Stimulated activated CD4-positive, alpha-beta T cell treated with anti-CD3 and anti-CD28 coated beads, Interleukin-12 subunit alpha, Interleukin-12 subunit beta, amount 100 ng/mL, for 4 hours (primary cell): Measurements from ENCODE around the gene IGSF3.

Experiments used
- DNase-seq: peaks from one replicate; pipeline ENCODE4 v3.0.0-alpha.2; 2020

Gene IGSF3

DNA sequence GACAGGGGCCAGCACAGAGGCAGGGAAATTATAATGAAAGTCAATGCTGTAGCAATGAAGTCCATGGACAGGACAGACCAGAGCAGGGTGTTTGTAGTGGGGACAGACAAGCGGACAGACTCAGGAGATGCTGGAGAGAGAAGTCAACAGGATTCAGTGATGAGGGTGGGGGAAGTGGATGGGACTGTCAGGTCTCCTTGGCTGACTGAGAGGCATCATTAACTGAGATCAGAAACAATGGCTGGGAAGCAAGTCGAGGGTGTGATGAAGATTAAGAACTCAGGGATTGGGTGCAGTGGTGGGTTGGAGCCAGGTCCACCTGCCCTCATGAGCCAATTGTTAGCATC, 122.2 kb downstream of the IGSF3 start:
- no peak for DNase-seq

GRCh38 chr1:116544588-116545358, 122.8 kb downstream of the IGSF3 start:
- no peak for DNase-seq

DNA sequence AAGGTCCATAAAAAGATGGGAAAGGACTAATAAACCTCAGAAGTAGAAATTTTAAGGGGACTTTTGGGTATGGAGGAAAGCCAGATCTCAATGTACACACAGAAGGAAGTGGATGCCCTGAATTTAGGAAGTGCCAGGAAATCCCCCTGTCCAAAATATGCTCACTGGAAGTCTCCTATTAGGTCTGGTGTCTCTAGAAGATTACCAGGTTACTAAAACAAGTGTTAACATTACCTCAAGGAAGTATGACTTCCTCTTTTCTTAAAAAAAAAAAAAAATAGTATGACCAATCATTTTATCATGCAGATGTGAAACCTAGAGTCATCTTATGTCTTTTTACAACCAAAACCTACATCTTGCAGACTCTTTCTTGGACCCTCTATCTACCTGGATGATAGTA, 127.4 kb downstream of the IGSF3 start:
- no peak for DNase-seq

DNA sequence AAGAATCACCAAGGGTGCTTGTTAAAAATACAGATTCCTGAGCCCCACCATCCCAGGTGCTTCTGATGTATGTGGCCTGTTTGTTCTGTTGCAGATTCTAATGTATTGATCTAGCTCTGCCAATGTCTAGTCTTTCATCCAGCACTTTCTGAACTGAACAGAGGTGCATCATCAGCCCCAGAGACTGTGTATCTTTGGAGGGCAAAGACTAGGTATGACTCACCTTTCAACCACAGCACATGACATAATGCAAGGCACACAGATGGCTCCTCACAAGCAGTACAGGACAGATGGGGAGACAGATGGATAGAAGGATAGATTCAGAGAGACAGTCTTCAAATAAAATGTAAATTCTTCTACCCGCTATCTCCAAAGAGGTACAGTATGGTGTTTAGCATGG, 129.0 kb downstream of the IGSF3 start:
- no peak for DNase-seq

DNA sequence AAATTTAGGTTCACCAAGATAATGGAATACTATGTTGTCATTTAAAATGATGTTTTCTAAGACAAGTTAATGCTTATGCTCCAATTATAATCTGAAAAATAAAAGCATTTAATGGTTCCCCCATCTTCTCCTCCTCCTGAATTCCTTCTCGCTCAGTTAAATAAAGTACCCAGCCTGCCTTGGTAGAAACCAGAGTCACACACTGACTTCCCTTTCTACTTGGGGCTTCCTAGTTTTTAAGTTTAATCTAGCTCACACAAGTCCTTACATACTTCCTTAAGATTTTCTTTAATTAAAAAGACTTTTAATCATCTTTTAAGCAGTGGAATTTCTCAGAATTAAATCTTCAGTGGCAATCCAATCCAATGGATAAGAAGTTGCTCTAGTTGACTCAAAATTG, 129.6 kb downstream of the IGSF3 start:
- no peak for DNase-seq

- no peak for DNase-seq
Observed at GRCh38 chr1:116537040-116537831, 130.3 kb downstream of the IGSF3 start.

DNA sequence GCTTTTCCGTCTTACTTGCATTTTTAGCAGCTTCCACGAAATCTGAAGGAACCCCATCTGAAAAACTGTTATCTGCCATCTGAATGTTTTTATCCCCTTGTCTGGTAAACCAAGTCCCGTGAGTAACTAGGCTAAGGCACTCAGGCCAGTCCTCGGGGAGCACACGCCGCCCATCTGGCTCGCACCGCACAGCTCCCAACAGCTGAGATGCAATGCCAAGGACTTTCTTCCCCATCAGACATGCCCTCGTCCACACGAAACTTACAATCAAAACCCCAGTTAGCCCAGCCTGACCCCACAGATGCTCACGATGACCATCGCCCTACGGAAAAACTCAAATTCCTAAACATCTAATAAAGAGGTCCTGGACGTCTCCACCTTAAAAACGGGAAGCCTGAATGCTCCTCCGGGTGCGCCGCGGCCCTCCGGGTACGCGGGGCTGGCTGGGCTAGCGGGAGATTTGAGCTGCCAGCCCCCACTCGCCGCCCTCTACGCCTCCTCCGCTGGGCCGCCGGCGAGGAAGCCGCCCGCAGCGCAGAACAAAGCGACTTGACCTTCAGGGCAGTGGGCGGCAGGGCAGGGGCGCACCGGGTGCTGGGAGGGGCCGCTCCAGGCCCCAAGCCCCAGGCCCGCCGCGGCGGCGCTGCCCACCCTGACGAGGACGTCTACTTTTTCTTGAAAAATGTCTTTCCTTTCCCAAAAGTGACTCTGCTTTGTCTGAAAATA, 133.4 kb downstream of the IGSF3 start:
- DNase-seq, result no peak

DNA sequence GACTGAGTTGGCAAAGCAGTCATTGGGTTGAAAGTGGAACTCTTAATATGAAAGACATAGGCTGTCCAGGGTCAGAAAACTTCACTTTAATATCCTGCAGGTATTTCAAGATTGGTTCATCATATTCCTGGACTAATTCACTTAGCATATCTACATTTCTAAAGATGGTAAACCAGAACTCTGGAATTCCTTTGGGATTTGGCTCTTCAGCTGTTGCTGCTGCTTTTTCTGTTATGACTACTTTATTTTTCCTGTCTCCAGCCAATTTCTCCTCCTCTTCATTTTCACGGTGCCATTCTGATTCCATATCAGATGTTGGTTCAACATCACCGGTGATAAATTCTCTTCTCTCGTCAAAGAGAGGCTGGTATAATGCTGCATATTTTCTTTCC, 134.1 kb downstream of the IGSF3 start:
- no peak for DNase-seq

DNA sequence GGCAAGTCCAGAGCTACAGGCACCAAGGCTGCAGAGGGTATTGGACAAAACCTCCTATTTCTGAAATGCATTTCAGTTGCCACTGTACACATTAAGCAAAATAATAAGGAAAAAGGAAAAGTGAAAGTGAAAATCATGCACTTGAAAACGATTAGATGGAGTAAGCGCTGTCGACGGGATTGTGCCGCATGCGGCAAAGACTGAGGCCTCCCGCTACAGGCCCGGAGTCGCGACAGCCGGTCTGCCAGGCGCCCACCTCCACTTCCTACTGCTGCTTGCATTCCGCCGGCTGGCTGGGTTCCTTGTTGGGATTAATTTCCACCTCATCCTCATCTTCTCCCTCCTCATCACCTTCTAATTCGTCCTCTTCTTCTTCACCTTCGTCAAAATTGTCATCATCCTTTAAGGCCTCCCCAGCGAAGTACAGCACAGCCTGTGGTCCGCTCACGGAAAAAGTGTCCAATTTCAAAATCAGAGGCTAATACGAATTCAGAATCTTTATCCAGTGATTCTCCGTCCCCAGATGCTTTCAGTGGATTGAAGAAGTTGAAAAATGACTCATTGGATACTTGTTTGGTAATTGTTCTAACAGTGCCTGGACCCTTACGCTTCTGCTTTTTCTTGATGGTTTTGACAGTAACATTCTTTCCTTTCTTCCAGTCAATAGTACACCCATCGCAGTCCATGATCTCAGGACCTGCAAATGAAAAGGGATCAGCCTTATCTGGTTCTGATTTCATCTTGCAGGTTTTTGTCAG, 134.7 kb downstream of the IGSF3 start:
- DNase-seq, result no peak

DNA sequence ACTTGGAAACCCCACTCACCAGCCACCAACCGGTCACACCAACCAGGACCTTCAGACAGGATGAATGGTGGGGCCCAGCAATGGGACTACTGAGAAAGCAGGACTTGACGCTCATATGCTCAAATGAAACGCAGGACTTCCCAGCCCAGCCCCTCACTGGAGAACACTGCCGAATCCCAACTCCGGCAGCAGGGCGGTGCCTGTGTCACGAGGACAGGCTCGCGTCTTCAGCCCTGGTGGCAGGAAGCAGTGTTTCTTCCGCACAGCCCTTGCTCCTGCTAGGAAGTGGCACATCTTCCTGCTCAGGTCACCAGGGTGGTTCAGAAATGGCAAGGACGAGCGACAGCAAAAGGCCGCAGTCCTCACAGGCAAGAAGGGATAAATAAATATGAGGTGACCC, 135.6 kb downstream of the IGSF3 start:
- no peak for DNase-seq

- no peak for DNase-seq
Observed at GRCh38 chr1:116529681-116530080, 137.9 kb downstream of the IGSF3 start.

DNA sequence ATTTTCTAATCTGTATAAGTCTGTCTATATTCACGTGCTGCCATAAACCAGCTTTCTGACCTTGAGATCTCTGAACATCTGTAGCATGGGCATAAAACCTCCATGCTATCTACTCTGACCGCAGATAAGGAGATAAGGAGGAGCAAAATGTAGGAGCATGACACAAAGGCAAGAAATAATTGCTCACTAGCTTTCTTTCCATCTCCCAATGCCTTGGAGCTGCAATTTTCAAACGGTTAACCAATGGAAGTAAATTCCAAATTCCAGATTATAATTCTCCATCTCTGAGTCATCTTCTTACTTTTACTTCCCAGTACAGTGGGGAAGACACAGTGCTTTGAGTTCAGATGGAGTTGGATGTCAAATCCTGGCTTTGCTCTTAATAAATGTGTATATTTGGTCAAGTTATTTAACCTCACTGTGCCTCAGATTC, 138.3 kb downstream of the IGSF3 start:
- no peak for DNase-seq

DNA sequence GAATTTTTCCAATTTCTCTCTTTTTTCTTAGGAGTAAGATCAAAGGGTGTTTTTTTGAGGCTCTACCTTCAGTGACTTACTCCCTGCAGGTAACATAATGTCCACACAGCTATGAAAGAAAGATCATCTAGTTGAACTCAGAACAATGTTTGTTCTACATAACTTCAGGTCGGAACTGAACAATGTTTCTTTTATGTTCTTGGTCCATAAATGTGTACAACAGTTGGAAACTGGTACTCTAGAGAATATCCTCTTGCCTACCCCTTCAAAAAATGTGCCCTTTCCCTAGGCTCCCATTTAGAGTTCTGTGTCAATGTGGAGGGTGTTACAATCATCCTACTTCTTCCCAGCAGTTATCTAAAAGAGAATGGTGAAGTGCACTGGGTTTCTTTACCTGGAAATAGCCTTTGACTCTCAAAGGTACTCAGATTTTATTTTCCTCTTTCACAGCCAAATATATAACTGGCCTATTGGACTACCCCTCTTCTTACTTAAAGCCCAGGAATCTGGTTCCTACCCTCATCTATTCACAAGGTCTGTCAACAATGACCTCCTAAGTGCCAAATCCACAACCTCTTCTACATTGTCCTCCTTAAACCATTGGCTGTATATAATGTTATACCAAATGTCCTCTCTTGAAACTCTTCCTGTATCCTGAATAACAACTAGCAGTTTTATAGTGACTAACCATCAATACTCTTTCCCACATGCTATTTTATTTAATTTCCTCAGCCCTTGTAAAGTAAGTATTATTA, 139.0 kb downstream of the IGSF3 start:
- no peak for DNase-seq

DNA sequence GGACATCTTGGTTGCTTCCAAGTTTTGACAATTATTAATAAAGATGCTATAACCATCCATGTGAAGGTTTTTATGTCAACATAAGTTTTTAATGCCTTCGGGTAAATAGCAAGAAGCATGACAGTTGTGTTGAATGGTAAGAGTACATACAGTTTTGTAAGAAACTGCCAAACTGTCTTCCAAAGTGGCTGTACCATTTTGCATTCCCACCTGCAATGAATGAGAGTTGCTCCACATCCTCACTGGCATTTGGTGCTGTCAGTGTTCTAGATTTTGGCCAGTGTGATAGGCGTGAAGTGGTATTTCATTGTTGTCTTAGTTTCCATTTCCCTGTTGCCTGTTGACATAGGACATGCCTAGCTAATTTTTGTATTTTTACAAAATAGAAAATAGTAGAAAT, 142.1 kb downstream of the IGSF3 start:
- DNase-seq, result no peak
